A673 (cell line): ENCODE results near the gene RAD50.

Source experiments
- CTCF ChIP-seq: fragments of 300-800, 200-600 bp; sonication (generic); conservative IDR thresholded peaks from 2 replicates; pipeline ENCODE4 v1.5.1; 2017; ENCODE audit warnings: low read depth, mild to moderate bottlenecking, antibody characterized with exemption, low read length, moderate library complexity, mixed read lengths
- EZH2 ChIP-seq: fragments of 200-600 bp; sonication (generic); IDR thresholded peaks from 2 replicates; pipeline ENCODE4 v1.6.1; 2017; ENCODE audit warnings: borderline replicate concordance, low read depth, mild to moderate bottlenecking, mixed read lengths, antibody characterized with exemption, low read length; ENCODE audit not compliant: poor library complexity, severe bottlenecking

- TF ChIP-seq EZH2, result no peak
- TF ChIP-seq CTCF, result no peak
Observed at GRCh38 chr5:132627470-132627869, 70.7 kb downstream of the RAD50 start.
